ENCODE data around the gene MICU1.
"Not testable (repeated sequence)": the region's sequence is repeated elsewhere in the genome, so short reads cannot be mapped to it uniquely, and the experiment has no call there.

Gene MICU1

DNA sequence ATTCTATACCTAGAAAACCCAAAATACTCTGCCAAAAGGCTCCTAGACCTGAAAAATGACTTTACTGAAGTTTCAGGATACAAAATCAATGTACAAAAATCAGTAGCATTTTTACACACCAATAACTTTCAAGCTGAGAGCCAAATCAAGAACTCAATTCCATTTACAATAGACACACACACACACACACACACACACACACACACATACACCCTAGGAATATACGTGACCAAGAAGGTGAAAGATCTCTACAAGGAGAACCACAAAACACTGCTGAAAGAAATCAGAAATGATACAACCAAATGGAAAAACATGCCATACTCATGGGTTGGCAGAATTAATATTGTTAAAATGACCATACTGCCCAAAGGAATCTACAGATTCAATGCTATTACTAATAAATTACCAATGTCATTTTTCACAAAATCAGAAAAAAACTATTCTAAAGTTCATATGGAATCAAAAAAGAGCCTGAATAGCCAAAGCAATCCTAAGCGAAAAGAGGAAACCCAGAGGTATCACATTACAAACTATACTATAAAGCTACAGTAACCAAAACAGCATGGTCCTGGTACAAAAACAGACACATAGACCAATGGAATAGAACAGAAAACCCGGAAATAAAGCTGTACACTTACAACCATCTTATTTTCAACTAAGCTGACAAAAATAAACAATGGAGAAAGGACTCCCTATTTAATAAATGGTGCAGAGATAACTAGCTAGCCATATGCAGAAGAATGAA, 122.0 kb downstream of the MICU1 start:
- DNase-seq (ENCODE audit: low spot score): no peak

GRCh38 chr10:72503241-72503640, 122.6 kb downstream of the MICU1 start:
- DNase-seq (ENCODE audit: low spot score): no peak

DNA sequence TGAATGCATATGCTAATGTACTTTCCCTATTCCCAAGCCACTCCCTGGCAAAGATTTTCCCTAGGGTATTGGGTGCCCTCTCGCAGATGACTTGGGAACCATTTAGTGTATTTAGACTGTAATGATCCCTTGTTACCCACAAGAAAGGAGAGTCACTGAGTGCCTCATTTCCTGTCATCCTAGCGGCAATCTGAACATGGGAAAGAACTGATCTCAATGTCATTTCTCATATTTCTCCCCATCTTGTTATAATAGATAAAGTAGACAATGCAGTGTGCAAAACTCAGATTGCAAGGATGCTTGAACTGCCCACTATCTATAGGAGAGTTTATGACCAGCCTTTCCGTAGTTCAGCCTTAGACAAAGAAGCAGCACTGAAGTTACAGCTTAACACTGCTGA, 123.3 kb downstream of the MICU1 start:
- no peak for DNase-seq (ENCODE audit: low spot score)

- DNase-seq (ENCODE audit: low spot score): no peak
Observed at GRCh38 chr10:72499701-72500100, 126.2 kb downstream of the MICU1 start.

DNA sequence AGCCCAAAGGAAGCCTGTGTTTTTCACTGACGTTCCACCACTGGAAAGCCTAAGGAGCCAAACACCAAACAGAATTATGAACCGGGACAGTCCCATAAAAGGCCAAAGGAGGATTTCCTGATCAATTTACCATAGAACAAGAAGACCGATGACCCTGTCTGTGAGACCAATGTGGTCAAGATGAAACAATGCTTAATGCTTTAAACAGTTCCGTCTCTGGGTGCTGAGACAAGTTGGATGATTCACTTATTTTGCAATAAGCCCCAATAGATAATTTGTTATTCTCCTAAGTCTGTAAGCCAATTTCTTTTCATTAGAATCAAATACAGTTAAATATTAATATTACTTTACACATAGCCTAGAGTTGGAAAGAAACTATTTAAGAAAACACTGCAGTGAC, 134.9 kb downstream of the MICU1 start:
- no peak for DNase-seq (ENCODE audit: low spot score)

DNA sequence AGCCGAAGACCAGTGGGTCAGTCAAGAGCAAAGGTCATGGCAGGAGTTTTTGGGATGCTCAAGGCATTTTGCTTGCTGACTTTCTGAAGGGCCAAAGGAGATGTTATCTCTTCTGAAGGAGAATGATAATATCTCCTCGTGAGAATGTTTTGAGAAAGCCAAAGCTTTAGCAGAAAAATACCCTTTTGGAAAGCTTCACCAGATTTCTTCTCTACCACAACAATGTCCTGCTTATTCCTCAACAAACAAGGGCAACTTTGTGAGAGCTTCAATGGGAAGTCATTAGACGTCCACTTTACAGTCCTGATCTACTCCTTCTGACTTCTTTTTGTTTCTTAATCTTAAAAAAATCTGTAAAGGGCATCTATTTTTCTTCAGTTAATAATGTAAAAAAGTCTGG, 138.4 kb downstream of the MICU1 start:
- DNase-seq (ENCODE audit: low spot score): no peak

DNA sequence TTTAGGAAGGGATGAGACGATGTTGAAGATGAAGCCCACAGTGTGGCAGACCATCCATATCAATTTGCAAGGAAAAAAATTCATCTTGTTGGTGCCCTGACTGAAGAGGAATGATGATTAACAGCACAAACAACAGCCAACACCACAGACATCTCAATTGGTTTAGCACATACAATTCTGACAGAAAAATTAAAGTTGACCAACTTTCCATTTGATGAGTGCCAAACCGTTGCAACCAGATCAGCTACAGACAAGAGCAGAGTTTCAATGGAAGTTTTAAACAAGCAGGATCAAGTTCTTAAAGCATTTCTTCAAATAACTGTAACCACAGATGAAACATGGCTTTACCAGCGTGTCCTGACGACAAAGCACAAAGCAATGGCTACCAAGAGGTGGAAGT, 138.8 kb downstream of the MICU1 start:
- DNase-seq (ENCODE audit: low spot score): no peak

DNA sequence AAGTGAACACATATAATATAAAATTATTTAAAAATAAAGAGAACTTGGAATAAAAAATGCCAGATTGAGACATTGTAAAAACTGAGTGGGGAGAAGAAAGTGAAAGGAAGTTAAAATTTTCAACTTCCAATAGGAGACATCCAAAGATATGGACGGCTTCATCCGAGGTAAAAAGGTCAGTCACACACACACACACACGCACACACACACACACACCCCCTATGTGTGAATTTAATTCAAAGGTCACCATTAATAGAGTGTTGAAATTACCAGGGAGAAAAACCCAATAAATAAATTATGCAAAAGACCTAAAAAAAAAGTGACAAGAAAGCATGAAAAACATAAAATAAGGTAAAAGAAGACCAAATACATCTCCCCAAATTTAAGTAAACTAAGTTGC, 140.2 kb downstream of the MICU1 start:
- no peak for DNase-seq (ENCODE audit: low spot score)

DNA sequence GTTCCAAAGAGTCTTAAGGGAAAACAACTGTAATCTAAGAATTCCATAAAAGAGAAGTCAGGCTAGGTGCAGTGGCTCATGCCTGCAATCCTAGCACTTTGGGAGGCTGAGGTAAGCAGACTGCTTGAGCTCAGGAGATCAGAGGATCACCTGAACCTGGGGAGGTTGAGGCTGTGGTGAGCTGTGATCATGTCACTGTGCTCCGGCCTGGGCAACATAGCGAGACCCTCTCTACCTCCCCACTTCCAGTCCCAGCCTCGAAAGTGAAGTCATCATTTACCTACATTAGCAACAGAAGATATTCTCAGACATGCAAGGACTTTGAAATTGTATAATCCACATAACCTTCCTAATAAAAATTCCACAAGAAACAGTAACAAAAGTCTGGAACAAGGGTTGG, 141.4 kb downstream of the MICU1 start:
- DNase-seq (ENCODE audit: low spot score): no peak

DNA sequence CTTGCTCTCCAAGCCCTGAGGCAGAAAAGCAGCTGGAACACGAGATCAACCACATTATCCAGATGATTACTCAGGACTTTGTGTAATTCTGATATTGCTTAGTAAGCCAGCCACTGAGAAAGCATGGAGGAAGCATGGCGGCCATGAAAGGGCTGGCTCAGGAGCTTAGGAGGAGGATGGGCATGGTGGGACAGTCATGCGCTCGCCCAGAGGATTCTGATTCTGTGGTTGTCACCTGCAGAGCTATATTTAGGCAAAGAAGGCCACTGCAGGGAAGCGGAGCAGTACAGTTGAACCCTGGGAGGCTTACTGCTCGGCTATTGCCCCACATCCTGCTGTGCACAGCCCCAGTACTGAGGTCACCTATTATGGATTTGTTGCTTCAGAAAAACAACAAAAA, 142.4 kb downstream of the MICU1 start:
- no peak for DNase-seq (ENCODE audit: low spot score)

DNA sequence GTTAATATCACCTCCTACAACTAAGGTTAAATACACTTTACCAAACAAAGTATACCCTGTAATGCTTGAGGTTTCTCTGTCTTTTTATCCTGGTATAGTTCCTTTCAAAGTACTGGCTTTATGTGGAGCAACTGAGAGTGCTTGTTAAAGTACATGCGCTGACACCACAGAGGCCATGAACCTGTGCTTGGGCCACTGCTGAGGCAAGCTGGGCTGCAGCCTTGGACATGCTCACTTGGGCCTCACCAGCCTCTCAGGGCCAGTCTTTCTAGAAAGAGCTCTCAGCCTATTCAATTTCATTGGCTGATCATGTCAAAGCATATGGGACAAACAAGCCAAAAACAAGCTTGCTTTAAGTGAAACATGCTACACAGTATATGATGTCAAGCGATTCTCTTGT, 145.0 kb downstream of the MICU1 start:
- DNase-seq (ENCODE audit: low spot score): no peak

DNA sequence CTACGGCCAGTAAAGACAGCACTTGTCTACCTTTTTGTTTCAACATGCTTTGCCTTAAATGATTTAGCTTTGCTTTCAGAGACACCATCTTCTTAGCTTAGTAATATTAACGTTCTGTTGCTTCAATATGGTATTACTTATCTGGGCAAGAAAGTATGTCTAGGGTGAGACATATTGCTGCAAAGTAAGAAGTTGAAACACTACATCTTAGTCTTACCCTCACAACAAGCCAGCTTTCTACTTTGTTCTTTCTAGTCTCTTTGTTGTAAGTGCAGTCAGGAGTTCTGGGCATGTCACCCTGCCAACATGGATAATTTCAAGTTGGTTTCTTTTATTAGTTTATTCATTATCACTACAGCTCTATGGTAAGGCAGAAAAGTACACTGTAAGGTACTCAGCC, 148.4 kb downstream of the MICU1 start:
- no peak for DNase-seq (ENCODE audit: low spot score)

GRCh38 chr10:72472306-72472705, 153.6 kb downstream of the MICU1 start:
- no peak for DNase-seq (ENCODE audit: low spot score)

DNA sequence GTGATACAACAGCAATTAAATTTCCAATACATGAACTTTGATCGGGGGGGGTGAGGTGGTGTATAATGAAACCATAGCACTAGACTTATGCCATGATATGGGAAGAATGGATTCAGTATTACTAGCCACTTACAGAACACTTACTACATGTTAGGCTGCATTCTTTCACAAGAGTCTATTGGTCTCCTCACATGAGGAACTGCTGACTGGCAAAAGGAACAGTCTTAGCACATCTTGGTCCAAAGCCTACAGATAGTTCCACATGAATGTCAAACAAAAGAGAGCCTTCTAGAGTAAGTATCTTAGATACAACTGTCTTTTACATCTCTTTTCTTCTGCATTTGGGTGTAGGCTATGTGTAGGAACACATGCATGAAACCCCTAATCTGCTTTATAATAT, 155.2 kb downstream of the MICU1 start:
- DNase-seq (ENCODE audit: low spot score): no peak

DNA sequence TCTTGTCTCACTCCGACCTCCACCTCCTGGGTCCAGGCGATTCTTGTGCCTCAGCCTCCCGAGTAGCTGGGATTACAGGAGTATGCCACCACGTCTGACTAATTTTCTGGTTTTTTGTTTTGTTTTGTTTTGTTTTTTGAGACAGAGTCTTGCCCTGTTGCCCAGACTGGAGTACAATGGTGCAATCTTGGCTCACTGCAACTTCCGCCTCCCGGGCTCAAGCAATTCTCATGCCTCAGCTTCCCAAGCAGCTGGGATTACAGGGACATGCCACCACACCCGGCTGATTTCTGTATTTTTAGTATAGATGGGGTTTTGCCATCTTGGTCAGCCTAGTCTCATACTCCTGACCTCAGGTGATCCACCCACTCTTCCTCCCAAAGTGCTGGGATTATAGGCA, 158.8 kb downstream of the MICU1 start:
- DNase-seq (ENCODE audit: low spot score): not testable (repeated sequence)

- no peak for DNase-seq (ENCODE audit: low spot score)
Observed at GRCh38 chr10:72466018-72466417, 159.9 kb downstream of the MICU1 start.

- no peak for DNase-seq (ENCODE audit: low spot score)
Observed at GRCh38 chr10:72464438-72464837, 161.4 kb downstream of the MICU1 start.

- DNase-seq (ENCODE audit: low spot score): no peak
Observed at GRCh38 chr10:72462261-72462660, 163.6 kb downstream of the MICU1 start.

- DNase-seq (ENCODE audit: low spot score): no peak
Observed at GRCh38 chr10:72461085-72461484, 164.8 kb downstream of the MICU1 start.

DNA sequence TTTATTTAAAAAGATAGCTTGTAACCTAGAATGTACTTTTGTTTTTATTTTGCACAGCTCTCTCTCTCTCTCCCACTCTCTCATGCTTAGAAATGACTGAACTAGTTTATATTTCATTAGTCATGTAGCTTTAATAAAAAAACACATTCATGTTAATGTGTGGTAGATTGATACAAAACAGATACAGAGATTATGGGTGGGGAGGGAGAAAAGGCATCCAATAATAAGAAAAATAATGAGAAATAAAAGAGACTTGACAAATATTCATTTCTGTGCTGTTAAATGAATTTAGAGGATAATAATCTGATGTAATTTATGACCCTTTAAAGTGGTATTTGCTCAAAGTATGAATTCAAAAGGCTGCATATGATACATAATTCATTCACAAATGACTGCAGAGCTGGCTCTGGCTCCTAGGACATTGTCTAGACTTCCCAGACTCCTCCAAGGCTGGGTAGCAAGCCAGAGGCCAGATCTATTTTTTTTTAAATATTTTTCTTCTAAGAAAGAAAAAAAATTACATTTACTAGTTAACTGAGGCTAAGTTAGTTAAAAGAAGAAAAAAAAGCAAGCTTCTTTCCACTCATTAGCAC, 165.5 kb downstream of the MICU1 start:
- DNase-seq (ENCODE audit: low spot score): no peak

GRCh38 chr10:72459301-72459700, 166.6 kb downstream of the MICU1 start:
- no peak for DNase-seq (ENCODE audit: low spot score)

DNA sequence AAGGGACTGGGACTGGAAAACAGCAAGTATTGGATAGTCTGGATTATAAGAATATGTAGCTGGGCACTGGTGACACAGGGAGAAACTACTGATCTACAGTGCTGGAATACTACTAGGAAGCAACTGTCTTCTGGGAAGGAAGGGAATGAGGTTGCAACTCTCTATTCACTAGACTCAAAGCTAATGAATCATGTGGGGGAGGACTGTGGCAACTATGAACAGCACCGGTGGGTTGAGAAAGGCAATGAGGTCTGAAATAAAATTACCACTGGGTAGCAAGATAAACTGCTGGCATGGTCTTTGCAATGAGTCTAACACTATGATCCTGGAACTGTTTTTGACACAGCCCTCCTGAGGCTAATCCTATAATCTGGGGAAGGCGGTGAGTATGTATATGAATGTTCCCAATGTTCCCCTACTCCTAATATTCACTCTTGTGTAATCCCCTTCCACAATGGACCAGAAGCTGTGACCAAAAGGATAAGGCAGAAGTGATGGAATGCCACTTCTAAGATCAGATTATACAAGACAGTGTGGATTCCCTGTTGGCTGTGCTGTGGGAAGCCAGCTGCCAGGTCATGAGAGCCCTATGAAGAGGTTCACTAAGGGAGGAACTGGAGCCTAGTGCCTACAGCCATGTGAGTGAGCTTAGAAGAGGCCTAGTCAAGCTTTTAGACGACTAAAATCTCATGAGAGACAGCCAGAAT, 169.8 kb downstream of the MICU1 start:
- DNase-seq (ENCODE audit: low spot score): peak; percentile 1

DNA sequence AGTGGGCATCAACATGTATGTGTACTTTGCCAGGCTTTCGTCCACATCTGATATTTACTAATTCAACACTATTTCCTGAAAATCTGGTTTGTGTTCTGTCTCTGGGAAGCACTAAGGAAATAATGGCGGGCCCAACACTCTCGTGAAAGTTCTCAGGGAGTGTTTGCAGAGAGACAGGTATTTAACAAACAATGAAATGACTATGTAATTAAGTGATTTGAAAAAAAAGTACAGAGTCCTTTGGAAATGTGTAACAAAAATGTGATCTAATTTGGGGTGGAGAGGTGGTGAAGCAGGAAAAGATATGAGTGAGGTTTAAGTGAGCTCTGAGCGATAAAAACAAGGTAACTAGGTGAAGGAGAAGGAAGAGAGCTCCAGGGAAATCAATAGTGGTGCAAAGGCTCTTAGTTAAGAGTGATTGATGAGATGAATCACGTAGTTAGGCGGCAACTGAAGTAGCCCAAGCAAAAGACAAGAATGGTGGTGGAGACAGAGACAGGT, 175.9 kb downstream of the MICU1 start:
- no peak for DNase-seq (ENCODE audit: low spot score)

Measured in NAMALWA (cell line).